NCI-H1694 treated with DMSO at 0.1 percent for 48 hours (cell line): Measurements from ENCODE around the gene MPPED1.

Source experiments
- DNase-seq: peaks from one replicate; lab custom pipeline; 2025; lab: John Stamatoyannopoulos, UW

Gene MPPED1

DNA sequence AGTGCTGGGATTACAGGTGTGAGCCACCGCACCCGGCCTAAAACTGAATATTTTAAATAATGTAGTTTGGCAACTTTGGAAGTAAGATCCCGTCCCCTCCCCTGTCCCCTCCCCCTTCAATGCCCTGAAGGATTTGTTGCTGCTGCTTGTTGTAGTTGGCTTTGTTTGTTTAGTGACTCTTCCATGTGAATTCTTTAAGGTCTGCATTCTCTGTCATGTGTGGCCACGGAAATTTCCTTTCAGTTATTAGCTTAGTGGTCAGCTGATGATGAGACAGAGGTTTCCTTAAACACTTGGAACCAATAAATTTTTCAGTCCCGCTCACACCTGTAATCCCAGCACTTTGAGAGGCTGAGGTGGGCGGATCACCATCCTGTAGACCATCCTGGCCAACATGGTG, 109.9 kb downstream of the MPPED1 start:
- no peak for DNase-seq

DNA sequence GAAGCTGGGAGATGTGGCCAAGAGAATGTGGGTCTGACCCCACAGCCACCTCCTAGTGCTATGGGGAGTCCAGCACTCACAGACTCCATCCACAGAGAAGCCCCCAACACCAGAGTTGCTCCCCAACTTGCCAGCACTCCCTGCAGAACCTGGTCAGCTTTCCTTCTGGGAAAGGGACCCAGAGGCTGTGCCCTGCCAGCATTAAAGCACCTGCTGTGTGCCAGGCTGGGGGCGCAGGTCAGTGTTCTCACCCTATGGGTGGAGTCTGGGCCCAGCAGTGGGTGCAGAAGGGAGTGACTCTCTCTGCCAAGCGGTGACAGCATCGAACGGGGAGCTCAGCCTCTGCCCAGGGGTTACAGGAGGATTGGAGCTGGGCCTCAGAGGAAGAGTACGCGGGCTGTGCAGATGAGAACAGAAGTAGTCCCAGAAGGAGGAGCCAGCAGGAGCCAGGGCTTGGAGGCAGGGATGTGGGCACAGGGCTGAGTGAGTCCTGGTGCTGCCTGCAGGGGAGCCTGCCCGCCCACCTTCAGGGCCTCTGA, 114.4 kb downstream of the MPPED1 start:
- no peak for DNase-seq

DNA sequence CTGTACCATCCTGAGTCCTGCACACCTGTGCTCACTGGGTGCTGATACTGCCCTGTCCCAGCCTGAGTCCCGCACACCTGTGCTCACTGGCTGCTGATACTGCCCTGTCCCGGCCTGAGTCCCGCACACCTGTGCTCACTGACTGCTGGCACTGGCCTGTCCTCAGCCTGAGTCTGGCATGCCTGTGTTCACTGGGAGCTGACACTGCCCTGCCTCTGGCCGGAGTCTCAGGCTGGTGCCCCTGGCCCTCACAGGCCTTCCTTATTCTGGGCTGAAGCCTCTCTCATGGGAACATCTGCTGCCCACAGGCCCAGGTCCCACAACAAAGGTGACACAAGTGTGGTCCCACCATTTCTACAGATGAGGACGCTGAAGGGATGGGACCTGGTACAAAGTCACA, 115.1 kb downstream of the MPPED1 start:
- no peak for DNase-seq

DNA sequence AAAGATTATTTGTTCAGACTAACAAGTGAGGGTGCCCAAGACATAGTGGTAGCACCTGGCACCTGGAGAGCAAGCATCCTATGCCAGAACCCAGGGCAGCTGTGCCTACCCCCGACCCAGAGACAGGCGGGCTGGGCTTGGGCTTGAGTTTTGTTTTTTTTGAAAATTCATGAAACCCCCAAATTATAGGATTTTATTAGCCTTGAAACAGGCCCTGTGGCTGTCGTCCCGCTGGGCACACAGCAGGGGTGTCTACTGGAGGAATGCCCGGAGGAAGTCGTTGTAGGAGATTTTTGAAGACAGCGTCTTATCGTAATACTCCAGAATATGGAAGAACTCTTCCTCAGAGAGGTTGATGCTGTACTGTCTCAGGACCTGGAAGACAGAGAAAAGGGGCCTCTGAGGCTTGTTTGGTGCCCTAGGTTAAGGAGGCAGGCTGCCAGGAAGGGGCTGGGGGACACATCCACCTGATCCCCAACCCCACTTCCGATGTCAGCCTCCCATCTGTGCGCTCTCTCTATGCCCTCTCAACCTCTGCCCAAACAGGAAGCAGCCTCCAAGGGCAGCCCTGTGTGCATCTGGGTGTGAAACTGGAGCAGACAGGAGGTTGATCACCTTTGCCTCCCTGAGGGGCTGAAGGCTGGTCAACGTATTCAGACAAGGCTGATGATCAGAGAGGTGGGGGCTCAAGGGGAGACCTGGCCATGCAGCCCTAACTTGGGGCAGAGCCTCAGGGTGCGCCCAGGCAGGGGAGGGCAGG, 117.0 kb downstream of the MPPED1 start:
- DNase-seq, result no peak

DNA sequence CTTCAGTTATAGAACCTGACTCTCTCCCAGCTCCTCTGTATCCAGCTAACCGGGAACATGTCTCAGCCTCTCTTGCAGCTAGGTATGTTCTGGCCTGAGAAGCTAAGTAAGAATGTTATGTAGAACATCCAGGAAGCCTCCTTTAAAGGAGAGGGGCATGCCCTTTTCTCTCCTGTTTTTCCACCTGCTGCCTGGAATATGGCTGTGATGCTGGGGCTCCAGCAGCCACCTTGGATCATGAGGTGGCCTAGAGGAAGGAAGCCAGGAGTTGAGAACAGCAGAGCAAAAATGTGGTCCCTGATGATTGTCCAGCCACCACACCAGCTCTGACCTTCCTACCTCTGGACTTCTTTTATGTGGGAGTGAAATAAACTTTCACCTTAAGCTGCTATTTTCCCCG, 117.6 kb downstream of the MPPED1 start:
- DNase-seq, result no peak

DNA sequence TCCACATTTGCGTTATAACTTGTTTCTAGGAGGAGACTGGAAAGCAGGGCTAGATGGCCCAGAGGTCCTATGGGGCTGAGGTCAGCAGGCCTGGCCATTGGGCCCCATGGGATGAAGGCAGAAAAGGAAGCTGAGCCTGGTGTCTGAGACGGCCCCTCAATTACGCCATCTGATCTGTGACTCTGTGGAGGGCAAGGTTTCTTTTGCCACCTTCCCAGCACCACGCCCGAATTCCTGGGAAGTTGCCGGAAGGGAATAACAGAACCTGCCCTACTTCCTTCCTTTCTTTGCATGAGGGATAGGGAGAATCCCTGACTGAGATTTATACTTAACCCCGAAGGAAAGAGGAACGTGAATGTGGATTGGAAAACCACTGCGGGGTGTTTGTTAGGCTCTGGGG, 118.1 kb downstream of the MPPED1 start:
- no peak for DNase-seq

DNA sequence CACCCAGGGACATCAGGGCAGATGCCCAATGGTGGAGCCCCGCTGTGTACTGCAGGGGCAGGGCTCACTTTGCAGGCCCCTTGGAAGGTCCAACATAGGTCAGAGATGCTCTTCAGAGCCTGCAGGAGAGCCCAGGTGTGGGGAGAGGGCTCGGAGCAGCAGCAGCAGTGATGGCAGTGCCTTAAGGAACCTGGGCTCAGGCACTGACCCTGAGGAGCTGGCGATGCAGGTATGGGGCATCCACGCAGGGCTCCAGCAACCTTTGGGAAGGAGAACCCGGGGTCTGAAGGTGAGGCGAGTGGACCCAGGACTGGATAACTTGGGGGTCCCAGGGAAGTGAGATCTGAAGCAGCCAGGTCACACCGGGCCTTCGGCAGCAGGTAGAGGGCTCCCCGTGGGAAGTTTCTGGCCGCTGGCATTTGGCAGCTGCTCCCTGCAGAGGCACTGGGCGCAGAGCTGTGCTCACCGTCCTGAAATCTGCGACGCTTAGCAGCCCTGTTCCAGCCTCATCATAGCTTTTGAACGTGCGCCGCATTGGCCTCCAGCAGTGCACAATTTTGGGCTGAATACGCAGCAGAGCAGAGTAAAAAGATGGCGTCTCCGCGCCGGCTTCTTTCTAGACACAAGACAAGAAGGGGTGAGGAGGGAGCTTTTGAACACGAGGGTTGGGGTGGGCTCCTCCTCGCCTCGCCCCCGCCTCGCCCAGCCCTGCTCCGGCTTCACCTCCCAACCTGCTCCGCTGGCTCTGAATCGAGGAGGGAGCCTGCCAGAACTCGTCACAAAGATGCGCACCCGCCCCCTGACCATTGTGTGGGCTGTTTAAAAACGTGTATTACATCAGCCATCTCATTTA, 118.8 kb downstream of the MPPED1 start:
- no peak for DNase-seq

DNA sequence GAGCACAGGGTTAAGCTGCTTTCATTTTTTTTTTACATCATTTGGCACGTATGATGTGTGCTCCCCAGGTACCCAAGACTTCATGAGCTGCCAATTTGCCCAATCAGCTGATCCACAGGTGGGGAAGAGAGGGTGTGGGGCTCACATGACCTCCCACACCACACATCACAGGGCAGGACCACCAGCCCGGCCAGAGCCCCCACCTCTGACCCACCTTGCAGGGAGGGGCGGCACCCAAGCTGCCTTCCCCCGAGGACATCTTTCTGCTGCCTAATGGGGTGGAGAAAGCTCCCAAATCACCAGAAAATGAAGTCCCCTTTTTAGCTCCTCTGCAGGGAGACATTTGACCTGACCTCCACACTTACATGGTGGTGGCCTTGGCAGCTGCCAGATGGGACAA, 119.8 kb downstream of the MPPED1 start:
- no peak for DNase-seq

DNA sequence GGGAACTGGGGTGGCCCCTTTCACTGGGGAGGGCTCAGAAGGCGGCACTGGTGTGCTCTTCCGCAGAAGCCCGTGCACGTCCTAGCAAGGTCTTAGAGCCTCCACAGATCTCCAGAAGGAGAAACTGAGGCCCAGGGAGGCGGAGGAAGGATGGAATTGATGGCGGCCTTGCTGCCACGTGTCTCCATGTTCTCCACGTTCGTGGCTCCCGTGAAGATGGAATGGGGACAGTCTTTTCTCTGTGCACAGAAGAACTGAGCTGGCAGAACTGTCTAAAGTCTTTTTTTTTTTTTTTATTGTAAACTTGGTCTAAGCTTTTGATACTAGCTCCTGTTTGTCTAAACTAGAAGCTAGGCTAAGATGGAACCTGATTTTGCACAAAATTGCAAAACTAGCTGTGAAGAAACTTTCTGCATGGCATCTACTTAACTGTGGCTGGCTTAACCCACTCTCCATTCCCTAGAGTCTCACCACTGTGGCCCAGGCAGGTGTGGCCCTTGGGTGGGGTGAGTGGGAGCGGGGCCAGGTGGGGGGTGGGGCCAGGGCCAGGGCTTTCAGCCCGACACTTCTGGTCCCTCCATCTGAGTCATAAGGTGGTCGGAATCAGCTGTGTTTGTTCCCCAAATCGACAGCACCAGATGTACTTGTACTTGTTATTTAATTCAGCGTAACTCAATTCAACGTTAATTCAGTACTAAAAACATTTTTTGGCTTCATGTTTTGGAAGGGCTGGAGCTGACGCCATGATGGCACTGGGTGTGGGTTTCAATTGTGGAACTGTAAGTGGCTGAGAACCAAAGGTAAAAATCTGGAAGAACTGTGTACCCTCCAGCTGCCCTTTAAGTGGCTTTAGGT, 120.7 kb downstream of the MPPED1 start:
- DNase-seq, result no peak

DNA sequence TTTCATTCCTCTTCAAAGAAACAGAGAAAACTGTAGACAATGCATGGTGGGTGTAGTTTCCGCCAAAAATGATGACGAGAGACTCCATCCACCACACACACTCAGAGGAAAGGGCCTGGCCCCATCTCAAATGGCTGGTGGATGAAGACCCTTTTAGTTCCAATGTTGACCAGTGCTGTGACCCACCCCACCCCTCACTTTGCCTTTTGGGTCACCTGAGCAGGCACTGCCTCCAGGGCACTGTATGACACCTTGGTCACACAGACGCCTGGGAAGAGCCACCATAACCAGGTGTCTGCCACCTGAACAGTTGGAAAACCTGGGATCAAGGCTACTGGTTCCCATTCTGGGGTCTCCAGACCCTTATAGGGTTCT, 121.3 kb downstream of the MPPED1 start:
- no peak for DNase-seq

DNA sequence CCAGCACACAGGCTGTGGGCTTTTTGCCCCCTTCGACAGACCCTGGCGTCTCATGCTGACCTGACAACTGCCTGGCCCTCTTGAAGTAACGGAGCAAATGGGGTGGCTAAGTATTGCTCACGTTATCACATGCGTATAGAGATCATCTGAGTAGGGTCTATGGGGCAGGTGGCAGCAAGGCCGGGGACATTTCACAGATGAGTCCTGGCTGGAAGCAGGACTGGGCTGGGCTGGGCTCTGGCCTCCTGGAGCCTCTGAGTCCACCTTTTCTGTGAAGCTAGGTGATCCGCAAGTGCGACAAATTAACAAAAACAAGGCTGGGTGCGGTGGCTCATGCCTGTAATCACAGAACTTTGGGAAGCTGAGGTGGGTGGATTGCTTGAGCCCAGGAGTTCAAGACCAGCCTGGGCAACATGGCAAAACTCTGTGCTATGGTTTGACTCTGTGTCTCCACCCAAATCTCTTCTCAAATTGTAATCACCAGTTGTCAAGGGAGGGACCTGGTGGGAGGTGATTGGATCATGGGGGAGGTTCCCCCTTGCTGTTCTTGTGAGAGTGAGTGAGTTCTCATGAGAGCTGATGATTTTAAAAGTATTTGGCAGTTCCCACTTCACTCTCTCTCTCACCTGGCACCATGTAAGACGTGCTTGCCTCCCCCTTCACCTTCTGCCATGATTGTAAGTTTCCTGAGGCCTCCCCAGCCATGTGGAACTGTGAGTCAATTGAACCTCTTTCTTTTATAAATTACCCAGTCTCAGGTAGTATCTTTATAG, 122.0 kb downstream of the MPPED1 start:
- no peak for DNase-seq

DNA sequence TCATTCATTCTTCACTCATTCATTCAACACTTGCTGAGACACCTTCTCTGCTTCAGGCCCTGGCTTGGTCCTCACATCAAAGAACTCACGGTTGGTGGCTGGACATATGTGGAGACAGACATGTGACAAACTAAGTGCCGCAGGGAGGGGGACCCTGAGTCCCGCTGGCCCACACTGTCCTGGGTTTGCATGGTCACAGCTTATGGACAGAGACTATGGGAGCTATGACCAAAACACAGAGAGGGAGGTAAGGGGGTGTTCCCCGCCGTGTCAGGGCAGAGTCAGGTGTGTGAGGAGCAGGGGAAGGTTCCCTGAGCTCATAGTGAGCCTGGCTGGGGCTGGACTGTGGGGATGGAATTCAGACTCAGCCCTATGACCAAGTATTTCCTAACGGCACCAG, 123.1 kb downstream of the MPPED1 start:
- DNase-seq, result no peak

DNA sequence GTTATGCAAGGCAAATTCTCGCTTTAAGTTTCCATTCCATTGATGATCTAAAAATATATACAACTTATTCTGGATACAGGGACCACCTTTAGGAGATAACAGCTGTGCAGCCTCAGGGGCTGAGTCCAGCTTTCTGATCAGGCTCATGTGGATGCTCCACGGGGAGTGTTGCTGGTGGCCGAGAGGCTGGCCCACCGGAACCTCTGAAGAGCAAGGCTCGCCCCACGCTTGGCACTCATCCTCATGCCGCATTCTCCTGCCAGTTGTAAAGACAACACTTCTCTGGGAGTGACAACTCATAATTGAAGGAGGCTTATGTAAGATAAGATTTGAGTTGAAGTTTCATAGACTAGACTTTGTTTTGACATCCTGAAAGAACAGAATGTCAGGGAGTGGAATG, 123.5 kb downstream of the MPPED1 start:
- no peak for DNase-seq

DNA sequence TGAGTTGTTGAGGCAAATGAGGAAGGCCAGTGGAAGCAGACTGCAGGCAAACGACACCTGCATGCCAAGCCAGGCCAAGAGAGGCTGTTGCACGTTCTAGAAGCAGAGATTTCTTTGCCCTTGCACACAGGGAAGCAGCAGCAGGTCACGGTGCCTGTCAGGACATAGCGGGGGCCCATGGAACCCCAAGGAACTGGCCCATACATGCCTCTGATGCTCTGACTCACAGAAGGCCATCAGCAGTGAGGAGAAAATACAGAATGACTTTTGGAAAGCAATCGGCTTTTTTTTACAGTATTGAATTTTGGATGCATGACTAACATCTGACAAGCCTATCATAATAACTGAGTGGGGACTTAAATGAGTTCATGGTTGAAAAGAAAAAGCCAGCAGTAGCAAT, 123.9 kb downstream of the MPPED1 start:
- no peak for DNase-seq

DNA sequence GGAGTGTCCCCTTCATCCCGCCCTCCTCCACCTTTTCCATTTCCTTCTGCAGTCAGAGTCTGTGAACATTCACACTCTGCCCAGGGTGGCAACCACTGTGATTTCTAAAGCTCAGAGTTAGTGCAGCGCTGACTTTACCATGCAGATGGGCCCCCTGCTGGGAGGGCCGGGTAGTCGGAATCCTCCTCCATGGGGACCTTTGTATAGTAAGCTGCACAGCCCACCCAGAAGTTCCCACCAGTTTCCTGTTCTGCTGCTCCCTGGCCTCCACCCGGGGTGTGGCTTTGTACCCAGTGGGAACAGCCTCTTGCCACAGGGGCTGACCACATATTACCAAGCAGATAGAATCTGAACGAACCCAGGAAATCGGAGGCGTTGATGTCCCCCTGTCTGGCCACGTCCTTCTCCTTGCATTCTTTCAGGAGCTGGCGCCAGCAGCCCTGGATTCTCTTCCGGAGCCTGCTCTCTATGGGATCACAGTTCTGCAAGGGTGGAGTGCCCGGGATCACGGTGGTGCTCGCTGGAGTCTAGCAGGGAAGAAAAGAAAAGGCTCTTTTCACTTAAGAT, 125.3 kb downstream of the MPPED1 start:
- no peak for DNase-seq

DNA sequence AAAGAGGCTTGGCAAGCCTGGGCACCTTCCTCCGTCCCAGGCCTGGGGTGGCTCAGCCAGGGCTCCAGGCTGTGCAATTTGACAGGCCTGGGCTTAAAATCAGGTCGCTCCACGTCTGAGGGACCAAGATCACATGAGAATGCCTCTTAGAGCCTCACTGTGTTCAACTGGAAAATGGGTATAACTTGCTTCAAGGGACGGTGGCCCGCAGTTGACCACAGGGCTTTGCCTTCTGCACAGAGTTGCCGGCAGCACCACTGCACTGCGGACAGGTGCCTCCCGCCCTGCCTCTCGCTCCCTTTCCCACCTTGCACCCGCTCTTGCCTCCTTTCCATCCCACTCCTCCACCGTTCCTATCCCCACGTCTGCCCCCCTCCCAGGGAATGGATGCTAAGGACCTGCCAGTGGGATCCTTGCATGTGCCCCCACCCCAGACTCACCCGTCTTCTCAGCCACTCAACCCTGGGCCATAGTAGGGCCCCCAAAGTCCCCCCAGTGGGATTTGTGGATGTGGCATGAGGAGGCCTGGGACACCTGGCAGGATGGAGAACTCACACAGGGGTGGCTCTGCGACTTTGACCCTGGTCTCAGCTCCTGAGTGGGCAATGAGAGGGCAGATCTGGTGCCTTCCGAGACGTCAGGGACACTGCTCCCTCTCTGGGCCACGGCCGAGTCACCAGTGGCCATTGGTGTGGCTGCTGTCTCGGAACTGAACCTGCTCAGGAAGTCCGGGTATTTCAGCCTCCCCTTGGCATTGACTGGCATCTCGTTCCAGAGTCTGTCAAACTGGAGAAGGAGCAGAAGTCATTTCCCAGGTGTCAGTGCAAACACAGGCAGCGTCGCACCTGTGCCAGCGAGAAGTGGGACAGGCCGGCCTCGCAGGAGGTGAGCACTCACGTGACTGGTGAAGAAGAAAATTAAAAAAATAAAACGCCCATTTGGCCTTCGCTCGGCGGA, 128.0 kb downstream of the MPPED1 start:
- no peak for DNase-seq

DNA sequence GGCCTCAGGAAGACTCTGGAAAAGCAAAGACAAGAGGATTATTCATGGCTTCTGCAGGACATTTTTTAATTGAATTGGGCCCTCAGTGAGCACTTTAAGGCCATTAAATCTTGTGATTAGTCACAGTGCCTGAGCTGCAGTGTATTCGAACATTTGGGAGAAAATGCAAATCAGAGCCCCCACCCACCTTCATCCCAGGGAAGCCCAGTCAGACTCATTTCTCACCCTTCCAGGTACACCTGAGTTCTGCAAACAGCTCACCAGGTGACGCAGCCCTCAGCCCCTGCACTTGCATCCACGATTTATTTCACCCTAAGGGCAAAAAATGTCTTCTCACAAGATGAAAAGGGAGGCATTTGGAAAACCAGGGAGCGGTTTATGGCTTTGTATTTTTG, 128.7 kb downstream of the MPPED1 start:
- no peak for DNase-seq

DNA sequence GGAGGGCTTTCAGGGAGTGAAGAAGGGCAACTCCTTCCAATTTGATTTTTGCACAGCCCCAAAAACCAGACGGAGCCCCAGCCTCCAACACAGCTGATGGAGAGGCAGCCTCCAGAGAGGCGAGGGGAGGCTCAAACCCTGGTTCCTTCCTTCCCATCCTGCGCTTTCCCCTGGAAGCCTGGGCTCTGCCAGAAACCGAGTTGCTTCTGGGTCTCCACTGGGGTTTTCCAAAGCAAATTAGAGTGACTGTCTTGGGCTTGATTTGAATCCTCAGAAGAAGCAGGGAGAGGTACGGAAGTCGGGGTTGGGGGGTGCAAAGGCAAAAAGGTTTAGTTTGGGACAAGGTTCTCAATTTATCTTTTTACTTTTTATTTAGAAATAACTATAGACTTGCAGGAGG, 129.2 kb downstream of the MPPED1 start:
- DNase-seq, result no peak

DNA sequence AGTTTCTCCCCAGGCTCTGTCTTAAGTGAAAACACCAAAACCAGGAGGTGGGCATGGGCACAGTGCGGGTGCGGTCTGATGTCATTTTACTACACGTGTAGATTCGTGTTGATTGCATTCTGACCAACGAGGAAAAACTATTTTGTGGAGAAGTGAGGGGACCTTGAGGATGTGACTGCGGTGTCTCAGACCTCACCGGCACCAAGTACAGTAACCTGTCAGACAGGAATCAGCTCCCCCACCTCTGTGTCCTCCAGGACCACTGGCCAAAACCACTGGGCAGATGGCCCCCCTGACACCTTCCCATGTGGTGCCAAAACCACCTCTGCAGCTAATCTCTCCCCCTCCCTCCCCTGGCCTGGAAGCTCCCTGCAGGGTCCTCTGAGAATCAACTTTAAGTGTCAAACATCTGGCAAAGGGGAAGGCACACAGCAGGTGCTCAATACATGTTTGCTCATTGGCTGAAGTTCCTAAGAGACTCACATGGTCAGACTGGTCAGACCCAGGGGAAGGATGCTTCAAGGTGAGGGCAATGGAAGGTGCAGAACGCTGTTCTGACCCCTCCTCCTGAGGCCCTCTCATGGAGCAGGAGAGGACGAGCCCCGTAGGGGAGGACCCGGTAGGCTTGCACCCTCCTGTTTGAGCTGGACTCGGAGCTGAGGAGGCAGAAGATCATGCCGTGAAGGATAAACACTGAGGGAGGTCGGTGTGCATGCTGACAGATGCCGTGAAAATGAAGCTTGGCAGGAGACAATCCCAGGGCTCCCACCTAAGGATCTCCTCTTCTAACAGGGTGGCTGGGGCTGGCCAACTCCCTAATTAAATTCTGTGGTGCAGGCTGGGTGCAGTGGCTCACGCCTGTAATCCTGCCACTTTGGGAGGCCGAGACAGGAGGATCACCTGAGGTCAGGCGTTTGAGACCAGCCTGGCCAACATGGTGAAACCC, 129.9 kb downstream of the MPPED1 start:
- no peak for DNase-seq
